Measurements from ENCODE around the gene SEPTIN3. TPM values are rescaled to one million over a fixed set of nuclear protein-coding genes. Genes with fewer than 3 reads are reported as not detected.
"Not testable (repeated sequence)": the region's sequence is repeated elsewhere in the genome, so short reads cannot be mapped to it uniquely, and the experiment has no call there.

Gene SEPTIN3
- total RNA-seq, 1 donor: 0.10 TPM

GRCh38 chr22:41935015-41935351 lies 34.3 kb upstream of the SEPTIN3 start:
- Histone ChIP-seq H3K4me3 (ENCODE audit: low read length) (no peak overlapping the region), H3K9me3 (ENCODE audit: low read depth, low read length) (no peaks in the 10 kb centered on the region), H3K4me1 (ENCODE audit: insufficient read depth, low read length) (peaks cover 62% of the 10 kb centered on the region), H3K27me3 (ENCODE audit: insufficient read depth, low read length) (no peaks in the 10 kb centered on the region)

- H3K9me3 ChIP-seq (ENCODE audit: low read depth, low read length): no peaks in the 10 kb centered on the region
- no peaks in the 10 kb centered on the region for H3K27me3 ChIP-seq (ENCODE audit: insufficient read depth, low read length)
- no peak overlapping the region for H3K4me3 ChIP-seq (ENCODE audit: low read length)
- H3K4me1 ChIP-seq (ENCODE audit: insufficient read depth, low read length): peaks cover 63% of the 10 kb centered on the region
Measured at GRCh38 chr22:41935509-41935908, 33.7 kb upstream of the SEPTIN3 start.

GRCh38 chr22:41936894-41937169 lies 32.4 kb upstream of the SEPTIN3 start:
- Histone ChIP-seq H3K27me3 (ENCODE audit: insufficient read depth, low read length) (no peaks in the 10 kb centered on the region), H3K4me1 (ENCODE audit: insufficient read depth, low read length) (peaks cover 70% of the 10 kb centered on the region), H3K4me3 (ENCODE audit: low read length) (no peak overlapping the region), H3K9me3 (ENCODE audit: low read depth, low read length) (no peaks in the 10 kb centered on the region)

- Histone ChIP-seq H3K4me3 (ENCODE audit: low read length) (peak overlapping the region; percentile 18), H3K27me3 (ENCODE audit: insufficient read depth, low read length) (no peaks in the 10 kb centered on the region), H3K9me3 (ENCODE audit: low read depth, low read length) (no peaks in the 10 kb centered on the region), H3K4me1 (ENCODE audit: insufficient read depth, low read length) (peaks cover 47% of the 10 kb centered on the region)
Measured at GRCh38 chr22:41939981-41940831, 29.0 kb upstream of the SEPTIN3 start.

GRCh38 chr22:41940832-41941765 lies 28.1 kb upstream of the SEPTIN3 start:
- Histone ChIP-seq H3K4me1 (ENCODE audit: insufficient read depth, low read length) (peaks cover 48% of the 10 kb centered on the region), H3K9me3 (ENCODE audit: low read depth, low read length) (no peaks in the 10 kb centered on the region), H3K27me3 (ENCODE audit: insufficient read depth, low read length) (no peaks in the 10 kb centered on the region), H3K4me3 (ENCODE audit: low read length) (no peak overlapping the region)

- no peaks in the 10 kb centered on the region for H3K27me3 ChIP-seq (ENCODE audit: insufficient read depth, low read length)
- peaks cover 43% of the 10 kb centered on the region for H3K4me1 ChIP-seq (ENCODE audit: insufficient read depth, low read length)
- no peak overlapping the region for H3K4me3 ChIP-seq (ENCODE audit: low read length)
- H3K9me3 ChIP-seq (ENCODE audit: low read depth, low read length): no peaks in the 10 kb centered on the region
Measured at GRCh38 chr22:41943661-41944209, 25.5 kb upstream of the SEPTIN3 start.

GRCh38 chr22:41946629-41947423 lies 22.4 kb upstream of the SEPTIN3 start, which contains the start of gene CENPM:
CENPM (minus strand) TSS chr22:41947152; CDS start chr22:41947076, 76 bp downstream.
- H3K9me3 ChIP-seq (ENCODE audit: low read depth, low read length): no peaks in the 10 kb centered on the region
- no peaks in the 10 kb centered on the region for H3K27me3 ChIP-seq (ENCODE audit: insufficient read depth, low read length)
- H3K4me3 ChIP-seq (ENCODE audit: low read length): peak within 1 kb of the TSS; percentile 63
- peaks cover 22% of the 10 kb centered on the region for H3K4me1 ChIP-seq (ENCODE audit: insufficient read depth, low read length)

GRCh38 chr22:41947424-41948080 lies 21.7 kb upstream of the SEPTIN3 start:
- H3K4me3 ChIP-seq (ENCODE audit: low read length): peak overlapping the region; percentile 63
- H3K9me3 ChIP-seq (ENCODE audit: low read depth, low read length): no peaks in the 10 kb centered on the region
- no peaks in the 10 kb centered on the region for H3K27me3 ChIP-seq (ENCODE audit: insufficient read depth, low read length)
- H3K4me1 ChIP-seq (ENCODE audit: insufficient read depth, low read length): peaks cover 22% of the 10 kb centered on the region

GRCh38 chr22:41948142-41948541 lies 21.1 kb upstream of the SEPTIN3 start:
- Histone ChIP-seq H3K27me3 (ENCODE audit: insufficient read depth, low read length) (no peaks in the 10 kb centered on the region), H3K9me3 (ENCODE audit: low read depth, low read length) (no peaks in the 10 kb centered on the region), H3K4me3 (ENCODE audit: low read length) (no peak overlapping the region), H3K4me1 (ENCODE audit: insufficient read depth, low read length) (peaks cover 22% of the 10 kb centered on the region)

GRCh38 chr22:41948928-41949296 lies 20.3 kb upstream of the SEPTIN3 start:
- H3K9me3 ChIP-seq (ENCODE audit: low read depth, low read length); H3K27me3 ChIP-seq (ENCODE audit: insufficient read depth, low read length); H3K4me3 ChIP-seq (ENCODE audit: low read length): not testable (repeated sequence)
- peaks cover 22% of the 10 kb centered on the region for H3K4me1 ChIP-seq (ENCODE audit: insufficient read depth, low read length)

GRCh38 chr22:41949297-41949965 lies 19.8 kb upstream of the SEPTIN3 start:
- Histone ChIP-seq H3K27me3 (ENCODE audit: insufficient read depth, low read length) (no peaks in the 10 kb centered on the region), H3K4me3 (ENCODE audit: low read length) (no peak overlapping the region), H3K4me1 (ENCODE audit: insufficient read depth, low read length) (peaks cover 22% of the 10 kb centered on the region), H3K9me3 (ENCODE audit: low read depth, low read length) (no peaks in the 10 kb centered on the region)

GRCh38 chr22:41951898-41952474 lies 17.3 kb upstream of the SEPTIN3 start, which contains the start of gene SMIM45:
SMIM45 (plus strand) TSS chr22:41952150.
- H3K27me3 ChIP-seq (ENCODE audit: insufficient read depth, low read length): no peaks in the 10 kb centered on the region
- peaks cover 7% of the 10 kb centered on the region for H3K4me1 ChIP-seq (ENCODE audit: insufficient read depth, low read length)
- no peak within 1 kb of the TSS for H3K4me3 ChIP-seq (ENCODE audit: low read length)
- no peaks in the 10 kb centered on the region for H3K9me3 ChIP-seq (ENCODE audit: low read depth, low read length)

- H3K4me1 ChIP-seq (ENCODE audit: insufficient read depth, low read length): peaks cover 4% of the 10 kb centered on the region
- no peak overlapping the region for H3K4me3 ChIP-seq (ENCODE audit: low read length)
- no peaks in the 10 kb centered on the region for H3K27me3 ChIP-seq (ENCODE audit: insufficient read depth, low read length)
- H3K9me3 ChIP-seq (ENCODE audit: low read depth, low read length): no peaks in the 10 kb centered on the region
Measured at GRCh38 chr22:41952713-41953112, 16.5 kb upstream of the SEPTIN3 start.
